Mesenchymal stem cell (in vitro differentiated cells and primary cell): ENCODE measurements around the gene ENPP6.

Experiments
- DNase-seq: peaks from one replicate; pipeline ENCODE4 v3.0.0-alpha.2; 2013
- H2AFZ ChIP-seq: one replicate; pipeline ENCODE4 v1.6.1; 2013; ENCODE audit warnings: low read depth, mild to moderate bottlenecking, control low read depth, inconsistent platforms, low read length, moderate library complexity
- H2AK5ac ChIP-seq: 2 replicates; pipeline ENCODE4 v1.6.1; 2013; ENCODE audit warnings: low read length, moderate library complexity, mild to moderate bottlenecking, inconsistent platforms; ENCODE audit not compliant: severe bottlenecking
- H2BK120ac ChIP-seq: one replicate; pipeline ENCODE4 v1.6.1; 2013; ENCODE audit warnings: low read depth, mild to moderate bottlenecking, inconsistent platforms, low read length, moderate library complexity
- H2BK12ac ChIP-seq, 2 experiments: one replicate each; pipeline ENCODE4 v1.6.1; 2013; ENCODE audit warnings: inconsistent platforms in 2 of 2, low read length in 2 of 2, mild to moderate bottlenecking in 2 of 2, moderate library complexity in 2 of 2, control low read depth in 1 of 2
- H2BK15ac ChIP-seq: one replicate; pipeline ENCODE4 v1.6.1; 2013; ENCODE audit warnings: mild to moderate bottlenecking, low read depth, inconsistent platforms; ENCODE audit not compliant: poor library complexity, severe bottlenecking
- H2BK5ac ChIP-seq: 2 replicates; pipeline ENCODE4 v1.6.1; 2013; ENCODE audit warnings: low read depth, mild to moderate bottlenecking, low read length, control low read depth, inconsistent platforms; ENCODE audit not compliant: poor library complexity, severe bottlenecking
- H3K14ac ChIP-seq, 2 experiments: one replicate each; pipeline ENCODE4 v1.6.1; 2013; ENCODE audit warnings: inconsistent platforms in 2 of 2, low read length in 2 of 2, control low read depth in 1 of 2, mild to moderate bottlenecking in 1 of 2, moderate library complexity in 1 of 2
- H3K18ac ChIP-seq, 2 experiments: one replicate each; pipeline ENCODE4 v1.6.1; 2013; ENCODE audit warnings: inconsistent platforms in 2 of 2, low read length in 2 of 2, control low read depth in 1 of 2, low read depth in 1 of 2, mild to moderate bottlenecking in 1 of 2
- H3K23ac ChIP-seq, 2 experiments: one replicate each; pipeline ENCODE4 v1.6.1; 2013; ENCODE audit warnings: inconsistent platforms in 2 of 2, low read length in 2 of 2, mild to moderate bottlenecking in 2 of 2, moderate library complexity in 2 of 2, control low read depth in 1 of 2
- H3K27ac ChIP-seq: 2 replicates; pipeline ENCODE4 v1.5.1; 2013; ENCODE audit warnings: mild to moderate bottlenecking, moderate library complexity, low read length, control low read depth, inconsistent platforms; ENCODE audit not compliant: poor library complexity, severe bottlenecking
- H3K27me3 ChIP-seq, 2 experiments: 2 replicates each; pipeline versions ENCODE4 v1.6.1 to v1.7.0; 2013; ENCODE audit warnings: low read length in 2 of 2, mild to moderate bottlenecking in 2 of 2, moderate library complexity in 2 of 2, control low read depth in 1 of 2, inconsistent platforms in 1 of 2; ENCODE audit not compliant: control insufficient read depth in 1 of 2, insufficient read depth in 1 of 2
- H3K36me3 ChIP-seq, 2 experiments: 2 replicates each; pipeline versions ENCODE4 v1.6.1 to v1.7.0; 2013; ENCODE audit warnings: low read length in 2 of 2, control low read depth in 1 of 2, inconsistent platforms in 1 of 2, low read depth in 1 of 2, mild to moderate bottlenecking in 1 of 2; ENCODE audit not compliant: insufficient read depth in 2 of 2, control insufficient read depth in 1 of 2
- H3K4ac ChIP-seq, 2 experiments: one replicate each; pipeline ENCODE4 v1.6.1; 2013; ENCODE audit warnings: inconsistent platforms in 2 of 2, low read length in 2 of 2, mild to moderate bottlenecking in 2 of 2, moderate library complexity in 2 of 2, control low read depth in 1 of 2, low read depth in 1 of 2
- H3K4me1 ChIP-seq: 2 replicates; pipeline ENCODE4 v1.6.1; 2013; ENCODE audit warnings: low read depth, low read length, control low read depth; ENCODE audit not compliant: control insufficient read depth, insufficient read depth
- H3K4me2 ChIP-seq: 2 replicates; pipeline ENCODE4 v1.6.1; 2013; ENCODE audit warnings: low read length, mild to moderate bottlenecking, inconsistent platforms; ENCODE audit not compliant: poor library complexity, severe bottlenecking
- H3K4me3 ChIP-seq, 2 experiments: 2 replicates each; pipeline versions ENCODE4 v1.5.1 to v1.7.0; 2013; ENCODE audit warnings: low read length in 2 of 2, mild to moderate bottlenecking in 2 of 2, control low read depth in 1 of 2, low read depth in 1 of 2; ENCODE audit not compliant: insufficient read depth in 1 of 2
- H3K79me1 ChIP-seq: replicated peaks from 2 replicates; pipeline ENCODE4 v1.6.1; 2013; ENCODE audit warnings: mild to moderate bottlenecking, control low read depth, low read length, inconsistent platforms; ENCODE audit not compliant: poor library complexity, severe bottlenecking
- H3K9ac ChIP-seq: 2 replicates; pipeline ENCODE4 v1.7.0; 2013; ENCODE audit warnings: mild to moderate bottlenecking, low read length, moderate library complexity
- H3K9me3 ChIP-seq: 2 replicates; pipeline ENCODE4 v1.7.0; 2013; ENCODE audit warnings: mild to moderate bottlenecking, low read length; ENCODE audit not compliant: control insufficient read depth
- H4K8ac ChIP-seq: one replicate; pipeline ENCODE4 v1.6.1; 2013; ENCODE audit warnings: inconsistent platforms, mild to moderate bottlenecking, low read length, moderate library complexity
- H4K91ac ChIP-seq: one replicate; pipeline ENCODE4 v1.6.1; 2013; ENCODE audit warnings: mild to moderate bottlenecking, low read length, inconsistent platforms
- WGBS: methylation state at CpG from one replicate; pipeline ENCODE4 v1.1.7; 2013; ENCODE audit warnings: mixed read lengths; 5-methylcytosine and 5-hydroxymethylcytosine counted together

ENPP6 gene

DNA sequence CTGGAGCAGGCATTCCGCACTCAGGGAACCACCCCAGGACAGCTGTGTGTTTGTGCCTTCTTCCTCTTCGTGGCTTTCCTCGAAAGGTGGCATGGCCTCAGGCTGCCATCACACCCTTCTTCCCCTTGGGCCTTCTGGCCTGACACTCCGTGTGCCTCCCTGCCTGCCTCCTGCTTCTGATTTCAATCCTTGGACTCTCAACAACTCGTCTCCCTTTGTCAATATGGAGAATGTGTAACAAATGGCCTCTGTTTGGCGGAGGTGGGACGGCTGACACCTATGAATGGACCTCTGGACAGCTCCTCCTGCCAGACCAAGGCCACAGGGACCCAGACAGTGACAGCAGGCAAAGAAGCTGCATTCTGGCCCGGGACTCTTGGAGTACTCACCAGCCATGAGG, 137.0 kb downstream of the ENPP6 start:
- no peak overlapping the region for H3K27ac ChIP-seq
- no peak overlapping the region for H3K14ac ChIP-seq
- H3K27me3 ChIP-seq, result no peaks in the 10 kb centered on the region
- H3K4me2 ChIP-seq, result no peak overlapping the region
- 60% methylated on average over 8 of the region's 8 CpGs for WGBS
- H2BK12ac ChIP-seq, result no peak overlapping the region
- H3K4ac ChIP-seq, result no peak overlapping the region
- H3K18ac ChIP-seq, result no peak overlapping the region
- H2BK120ac ChIP-seq, result no peak overlapping the region
- no peak overlapping the region for H3K23ac ChIP-seq
- H3K9ac ChIP-seq, result no peak overlapping the region
- H2AK5ac ChIP-seq, result no peak overlapping the region
- H2AFZ ChIP-seq, result no peak overlapping the region
- no peak overlapping the region for H4K8ac ChIP-seq
- H2BK5ac ChIP-seq, result no peak overlapping the region
- no peaks in the 10 kb centered on the region for H3K4me1 ChIP-seq
- no peak for DNase-seq
- no peak overlapping the region for H2BK15ac ChIP-seq
- no peaks in the 10 kb centered on the region for H3K79me1 ChIP-seq
- H3K9me3 ChIP-seq, result peaks cover 6% of the 10 kb centered on the region
- H3K36me3 ChIP-seq, result no peaks in the 10 kb centered on the region
- H3K4me3 ChIP-seq, result no peak overlapping the region
- no peak overlapping the region for H4K91ac ChIP-seq

DNA sequence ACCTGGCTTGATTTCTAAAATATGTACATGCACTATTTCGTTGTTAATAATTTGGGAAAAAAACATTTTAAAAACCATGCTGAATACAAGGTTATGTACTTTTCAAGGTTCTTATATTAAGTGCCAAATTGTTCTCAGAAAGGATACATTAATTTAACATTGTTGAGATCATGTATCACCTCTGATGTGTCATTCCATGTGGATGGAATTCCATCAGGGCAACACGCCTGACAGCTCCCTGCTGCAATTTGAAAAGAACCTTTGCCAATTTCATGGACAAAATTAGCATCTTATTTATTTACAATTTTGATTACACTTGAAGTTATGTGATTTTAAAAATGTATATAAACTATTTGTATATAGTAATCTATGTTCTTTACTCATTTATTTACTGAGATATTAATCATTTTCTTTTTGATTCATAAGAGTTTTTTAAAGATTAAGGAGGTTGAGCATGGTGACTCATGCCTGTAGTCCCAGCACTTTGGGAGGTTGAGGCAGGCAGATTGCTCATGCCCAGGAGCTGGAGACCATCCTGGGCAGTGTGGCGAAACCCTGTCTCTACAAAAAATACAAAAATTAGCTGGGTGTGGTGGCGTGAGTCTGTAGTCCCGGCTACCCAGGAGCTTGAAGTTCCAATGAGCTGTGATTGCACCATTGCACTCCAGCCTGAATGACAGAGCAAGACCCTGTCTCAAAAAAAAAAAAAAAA, 142.8 kb downstream of the ENPP6 start:
- Histone ChIP-seq H2BK120ac (no peak overlapping the region), H4K91ac (no peak overlapping the region), H3K4me1 (no peaks in the 10 kb centered on the region), H3K79me1 (no peaks in the 10 kb centered on the region), H2AK5ac (no peak overlapping the region), H3K14ac (no peak overlapping the region), H3K23ac (no peak overlapping the region), H2AFZ (no peak overlapping the region), H4K8ac (no peak overlapping the region), H3K9me3 (peaks cover 24% of the 10 kb centered on the region), H3K4me2 (no peak overlapping the region), H3K27me3 (no peaks in the 10 kb centered on the region), H3K36me3 (no peaks in the 10 kb centered on the region), H2BK5ac (no peak overlapping the region), H3K4ac (no peak overlapping the region), H2BK15ac (no peak overlapping the region), H3K18ac (no peak overlapping the region), H3K9ac (no peak overlapping the region), H2BK12ac (no peak overlapping the region), H3K27ac (no peak overlapping the region), H3K4me3 (no peak overlapping the region)
- 90% methylated on average over 4 of the region's 5 CpGs for WGBS
- DNase-seq, result no peak

DNA sequence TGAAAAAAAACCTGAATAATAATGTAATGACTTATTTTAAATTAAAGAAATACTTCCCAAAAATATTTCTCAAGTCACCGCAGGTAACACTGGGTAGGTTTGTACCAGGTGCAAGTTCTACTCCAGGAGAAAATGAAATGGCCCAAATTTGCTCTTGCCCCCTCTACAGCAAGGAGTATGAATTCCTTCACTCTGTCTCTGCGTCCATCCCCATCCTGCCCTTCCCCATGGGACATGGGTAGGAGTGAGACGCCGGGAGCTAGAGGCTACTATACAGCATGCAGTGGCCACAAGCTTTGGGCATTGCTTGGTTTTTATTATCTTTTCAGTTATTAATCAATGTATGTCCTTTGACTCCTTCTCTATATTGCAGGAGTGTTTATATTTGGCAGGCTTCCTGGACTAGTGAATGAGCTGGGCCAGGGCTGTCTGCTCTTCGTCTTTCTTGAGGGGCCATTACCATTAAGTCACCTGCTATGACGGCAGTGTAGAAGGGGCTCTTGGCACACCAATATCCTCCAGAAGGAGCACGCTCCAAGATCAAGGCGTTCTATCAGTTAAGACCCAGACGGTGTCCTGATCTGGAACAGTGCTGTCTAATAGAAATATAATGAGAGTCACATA, 149.6 kb downstream of the ENPP6 start:
- Histone ChIP-seq H2AFZ (no peak overlapping the region), H2BK15ac (no peak overlapping the region), H3K4me3 (no peak overlapping the region), H3K4me1 (no peaks in the 10 kb centered on the region), H3K4me2 (no peak overlapping the region), H3K36me3 (no peaks in the 10 kb centered on the region), H2BK120ac (no peak overlapping the region), H3K9ac (no peak overlapping the region), H3K23ac (no peak overlapping the region), H2AK5ac (no peak overlapping the region), H3K14ac (no peak overlapping the region), H3K18ac (no peak overlapping the region), H4K91ac (no peak overlapping the region), H2BK12ac (no peak overlapping the region), H3K27me3 (no peaks in the 10 kb centered on the region), H3K4ac (no peak overlapping the region), H2BK5ac (no peak overlapping the region), H4K8ac (no peak overlapping the region), H3K27ac (no peak overlapping the region), H3K9me3 (peaks cover 22% of the 10 kb centered on the region), H3K79me1 (no peaks in the 10 kb centered on the region)
- WGBS, result 53% methylated on average over 7 of the region's 9 CpGs
- DNase-seq, result peak; percentile 12

- Histone ChIP-seq H3K4ac (no peak overlapping the region), H3K14ac (no peak overlapping the region), H3K27ac (no peak overlapping the region), H3K4me2 (no peak overlapping the region), H2BK12ac (no peak overlapping the region), H2BK120ac (no peak overlapping the region), H3K27me3 (no peaks in the 10 kb centered on the region), H3K9me3 (peaks cover 9% of the 10 kb centered on the region), H3K23ac (no peak overlapping the region), H3K18ac (no peak overlapping the region), H3K36me3 (no peaks in the 10 kb centered on the region), H3K4me3 (no peak overlapping the region), H2AK5ac (no peak overlapping the region), H2AFZ (no peak overlapping the region), H2BK15ac (no peak overlapping the region), H3K4me1 (no peaks in the 10 kb centered on the region), H3K9ac (no peak overlapping the region), H4K91ac (no peak overlapping the region), H2BK5ac (no peak overlapping the region), H4K8ac (no peak overlapping the region), H3K79me1 (no peaks in the 10 kb centered on the region)
- peak; percentile 55 for DNase-seq
- 46% methylated on average over 8 of the region's 9 CpGs for WGBS
Observed at GRCh38 chr4:184066584-184067300, 150.9 kb downstream of the ENPP6 start.
